ENCODE results near the gene PPID. TPM values are rescaled to one million over a fixed set of nuclear protein-coding genes. Genes with fewer than 3 reads are reported as not detected.

PPID gene
- total and polyA plus RNA-seq, 2 of the 13 experiments (the other 11 are each of a cell fraction or from before 2014, with no cell fraction given) = 15.4 to 63.4 TPM

GRCh38 chr4:158722291-158722916, 792 bp downstream of the PPID start (continued):
- TF ChIP-seq KLF16 (CRISPR knock-in tag; IDR thresholded peaks at IDR 0.05) (0 out of 4 replicates have a peak, but pooled peaks of 1 of the 2 experiments have one; percentile 29), SP140L (CRISPR knock-in tag; IDR thresholded peaks at IDR 0.05; ENCODE audit: borderline replicate concordance) (no peak), PPARG (CRISPR knock-in tag; conservative IDR thresholded peaks at IDR 0.05) (no peak), ZNF382 (CRISPR knock-in tag; IDR thresholded peaks at IDR 0.05; ENCODE audit: borderline replicate concordance) (no peak), SRF (IDR thresholded peaks at IDR 0.05; ENCODE audit: low read depth, low read length) (no peak), CBX1 (IDR thresholded peaks at IDR 0.05; ENCODE audit: low read depth) (no peak), NFKB2 (CRISPR knock-in tag; IDR thresholded peaks at IDR 0.05; ENCODE audit: borderline replicate concordance) (no peak), PAWR (CRISPR knock-in tag; IDR thresholded peaks at IDR 0.05; ENCODE audit: borderline replicate concordance) (no peak), TOE1 (CRISPR knock-in tag; IDR thresholded peaks at IDR 0.05) (no peak), ZFY (CRISPR knock-in tag; IDR thresholded peaks at IDR 0.05) (peak; percentile 74), THYN1 (CRISPR knock-in tag; IDR thresholded peaks at IDR 0.05; ENCODE audit: borderline replicate concordance, low read depth) (no peak), ZNF350 (CRISPR knock-in tag; IDR thresholded peaks at IDR 0.05; ENCODE audit: borderline replicate concordance, low read depth) (no peak), TARDBP (CRISPR knock-in tag; IDR thresholded peaks at IDR 0.05) (no peak), PHF5A (CRISPR knock-in tag; IDR thresholded peaks at IDR 0.05; ENCODE audit: low read depth, unreplicated experiment) (no peak), ADNP (CRISPR knock-in tag; IDR thresholded peaks at IDR 0.05) (no peak), ZNF234 (CRISPR knock-in tag; conservative IDR thresholded peaks at IDR 0.05) (no peak), ZMAT5 (CRISPR knock-in tag; IDR thresholded peaks at IDR 0.05; ENCODE audit: borderline replicate concordance, low read depth) (no peak), ZNF550 (CRISPR knock-in tag; IDR thresholded peaks at IDR 0.05; ENCODE audit: borderline replicate concordance) (no peak), SAP130 (CRISPR knock-in tag; IDR thresholded peaks at IDR 0.05; ENCODE audit: low read depth) (peak; percentile 80), RBFOX2 (IDR thresholded peaks at IDR 0.05; ENCODE audit: low read depth, low read length) (no peak), ZNF280B (CRISPR knock-in tag; IDR thresholded peaks at IDR 0.05; ENCODE audit: borderline replicate concordance) (no peak), TP53 (CRISPR knock-in tag; conservative IDR thresholded peaks at IDR 0.05) (no peak), SIN3A (IDR thresholded peaks at IDR 0.05; ENCODE audit: borderline replicate concordance, low read depth, low read length) (peak; percentile 75; the same call in 1 of the 2 replicates), MED8 (CRISPR knock-in tag; IDR thresholded peaks at IDR 0.05; ENCODE audit: insufficient replicate concordance) (no peak), NRL (CRISPR knock-in tag; IDR thresholded peaks at IDR 0.05; ENCODE audit: borderline replicate concordance) (no peak), KLF11 (CRISPR knock-in tag; IDR thresholded peaks at IDR 0.05) (no peak), NR2F6 (IDR thresholded peaks at IDR 0.05) (no peak), NR2F6 (CRISPR knock-in tag; IDR thresholded peaks at IDR 0.05) (no peak), YEATS2 (CRISPR knock-in tag; IDR thresholded peaks at IDR 0.05; ENCODE audit: borderline replicate concordance) (0 out of 2 replicates have a peak, but pooled peaks have one; percentile 27), FOXC1 (CRISPR knock-in tag; IDR thresholded peaks at IDR 0.05; ENCODE audit: borderline replicate concordance) (no peak)

Measured in HepG2 (cell line).